Midbrain (tissue), 1 donor: ENCODE measurements around the gene MPG.
"Not testable (repeated sequence)": the region's sequence is repeated elsewhere in the genome, so short reads cannot be mapped to it uniquely, and the experiment has no call there.

ENCODE experiments used
- DNase-seq: peaks from one replicate; lab custom pipeline; 2025; lab: John Stamatoyannopoulos, UW

MPG gene

GRCh38 chr16:77807-78443 is at the start of gene MPG:
Gene MPG, plus strand, starts transcription at chr16:78225. Its CDS starts 85 bp downstream, at chr16:78310.
- peak; percentile 83 for DNase-seq

GRCh38 chr16:30627-31026 is 47.4 kb upstream of the MPG start:
- DNase-seq: not testable (repeated sequence)

GRCh38 chr16:33154-33876 is 44.7 kb upstream of the MPG start:
- not testable (repeated sequence) for DNase-seq

GRCh38 chr16:33877-34647 is 44.0 kb upstream of the MPG start:
- no peak for DNase-seq

- DNase-seq: no peak
Measured at GRCh38 chr16:34648-34987, 43.4 kb upstream of the MPG start.

- DNase-seq: peak; percentile 10
Measured at GRCh38 chr16:35011-35677, 42.9 kb upstream of the MPG start.

- DNase-seq: no peak
Measured at GRCh38 chr16:35678-36305, 42.2 kb upstream of the MPG start.

- no peak for DNase-seq
Measured at GRCh38 chr16:36336-36984, 41.6 kb upstream of the MPG start.

- no peak for DNase-seq
Measured at GRCh38 chr16:37511-37910, 40.5 kb upstream of the MPG start.

- not testable (repeated sequence) for DNase-seq
Measured at GRCh38 chr16:38206-38605, 39.8 kb upstream of the MPG start.

GRCh38 chr16:38941-39892 is 38.8 kb upstream of the MPG start:
- no peak for DNase-seq

GRCh38 chr16:41439-42068 is 36.5 kb upstream of the MPG start:
- DNase-seq: no peak

GRCh38 chr16:42069-42457 is 36.0 kb upstream of the MPG start:
- DNase-seq: no peak

GRCh38 chr16:42691-43090 is 35.3 kb upstream of the MPG start:
- no peak for DNase-seq

GRCh38 chr16:43294-43693 is 34.7 kb upstream of the MPG start:
- DNase-seq: no peak

GRCh38 chr16:44655-45054 is 33.4 kb upstream of the MPG start:
- DNase-seq: no peak

GRCh38 chr16:45454-45853 is 32.6 kb upstream of the MPG start:
- no peak for DNase-seq

GRCh38 chr16:46510-46909 is 31.5 kb upstream of the MPG start:
- not testable (repeated sequence) for DNase-seq

GRCh38 chr16:47234-47633 is 30.8 kb upstream of the MPG start:
- DNase-seq: no peak
